ENCODE results near the gene RNF207. TPM values are rescaled to one million over a fixed set of nuclear protein-coding genes. Genes with fewer than 3 reads are reported as not detected.

RNF207 gene
- total and polyA plus RNA-seq, 4 donors = 3.3 to 13.7 (median 5.8) TPM

DNA sequence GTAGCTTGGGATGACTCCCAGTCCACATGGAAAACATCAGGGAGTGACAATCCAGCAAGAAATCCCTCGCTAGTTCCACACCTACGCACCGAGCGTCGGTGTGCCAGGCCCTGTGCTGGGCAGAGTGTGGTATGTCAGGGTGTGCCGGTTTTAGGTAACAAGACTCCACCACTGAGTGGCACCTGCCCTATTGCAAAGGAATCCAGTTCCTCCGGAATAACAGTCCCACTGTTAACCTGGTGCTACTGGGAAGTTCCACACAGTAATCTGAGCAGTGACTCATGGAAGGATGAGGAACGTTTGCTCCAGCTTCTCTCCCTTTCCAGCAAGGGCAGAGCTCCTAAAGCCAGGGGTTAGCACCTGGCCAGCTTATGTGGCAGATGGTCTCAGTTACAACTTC lies 14.3 kb downstream of the RNF207 start:
- DNase-seq (ENCODE audit: low spot score) = no peak
- Histone ChIP-seq H3K27ac (ENCODE audit: low read depth in 1 of 2, low read length in 2 of 2) (no peak overlapping the region), H3K36me3 (ENCODE audit: control insufficient read depth in 4 of 4, insufficient read depth in 3 of 4, low read depth in 1 of 4, low read length in 3 of 4) (peaks cover 1 to 31% (median 16%) of the 10 kb centered on the region in 4 donors), H3K4me3 (ENCODE audit: low read depth in 1 of 3, low read length in 3 of 3) (no peak overlapping the region), H3K9ac (ENCODE audit: low read depth in 1 of 2, low read length in 2 of 2) (no peak overlapping the region), H3K27me3 (ENCODE audit: control insufficient read depth in 4 of 4, insufficient read depth in 4 of 4, low read length in 3 of 4) (no peaks in the 10 kb centered on the region), H3K4me1 (ENCODE audit: control insufficient read depth in 4 of 4, insufficient read depth in 4 of 4, low read length in 3 of 4) (no peaks in the 10 kb centered on the region), H3K9me3 (ENCODE audit: control insufficient read depth in 4 of 4, low read length in 3 of 4) (no peaks in the 10 kb centered on the region)
- TF ChIP-seq GABPA (IDR thresholded peaks at IDR 0.05 in 1 of 2, conservative IDR thresholded peaks at IDR 0.05 in 1 of 2) = no peak
- no peak for TF ChIP-seq NR2F2 (IDR thresholded peaks at IDR 0.05)
- TF ChIP-seq SP1 (IDR thresholded peaks at IDR 0.05) = no peak
- no peak for TF ChIP-seq JUND (IDR thresholded peaks at IDR 0.05)
- no peak for TF ChIP-seq ZBTB33 (IDR thresholded peaks at IDR 0.05)
- no peak for TF ChIP-seq EGR1 (IDR thresholded peaks at IDR 0.05; ENCODE audit: low read depth in 2 of 2)
- no peak for TF ChIP-seq YY1 (IDR thresholded peaks at IDR 0.05)
- TF ChIP-seq TAF1 (conservative IDR thresholded peaks at IDR 0.05) = no peak
- TF ChIP-seq, protein P1, sequence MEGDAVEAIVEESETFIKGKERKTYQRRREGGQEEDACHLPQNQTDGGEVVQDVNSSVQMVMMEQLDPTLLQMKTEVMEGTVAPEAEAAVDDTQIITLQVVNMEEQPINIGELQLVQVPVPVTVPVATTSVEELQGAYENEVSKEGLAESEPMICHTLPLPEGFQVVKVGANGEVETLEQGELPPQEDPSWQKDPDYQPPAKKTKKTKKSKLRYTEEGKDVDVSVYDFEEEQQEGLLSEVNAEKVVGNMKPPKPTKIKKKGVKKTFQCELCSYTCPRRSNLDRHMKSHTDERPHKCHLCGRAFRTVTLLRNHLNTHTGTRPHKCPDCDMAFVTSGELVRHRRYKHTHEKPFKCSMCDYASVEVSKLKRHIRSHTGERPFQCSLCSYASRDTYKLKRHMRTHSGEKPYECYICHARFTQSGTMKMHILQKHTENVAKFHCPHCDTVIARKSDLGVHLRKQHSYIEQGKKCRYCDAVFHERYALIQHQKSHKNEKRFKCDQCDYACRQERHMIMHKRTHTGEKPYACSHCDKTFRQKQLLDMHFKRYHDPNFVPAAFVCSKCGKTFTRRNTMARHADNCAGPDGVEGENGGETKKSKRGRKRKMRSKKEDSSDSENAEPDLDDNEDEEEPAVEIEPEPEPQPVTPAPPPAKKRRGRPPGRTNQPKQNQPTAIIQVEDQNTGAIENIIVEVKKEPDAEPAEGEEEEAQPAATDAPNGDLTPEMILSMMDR (IDR thresholded peaks at IDR 0.05; ENCODE audit: low read depth, low read length, missing input control) = no peak
- TF ChIP-seq RAD21 (IDR thresholded peaks at IDR 0.05) = no peak
- TF ChIP-seq RXRA (IDR thresholded peaks at IDR 0.05) = no peak
- TF ChIP-seq, protein P2, sequence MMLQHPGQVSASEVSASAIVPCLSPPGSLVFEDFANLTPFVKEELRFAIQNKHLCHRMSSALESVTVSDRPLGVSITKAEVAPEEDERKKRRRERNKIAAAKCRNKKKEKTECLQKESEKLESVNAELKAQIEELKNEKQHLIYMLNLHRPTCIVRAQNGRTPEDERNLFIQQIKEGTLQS (IDR thresholded peaks at IDR 0.05) = no peak
- TF ChIP-seq HNF4G (IDR thresholded peaks at IDR 0.05) = no peak
- no peak for TF ChIP-seq FOXA1 (IDR thresholded peaks at IDR 0.05)
- TF ChIP-seq, protein P3, sequence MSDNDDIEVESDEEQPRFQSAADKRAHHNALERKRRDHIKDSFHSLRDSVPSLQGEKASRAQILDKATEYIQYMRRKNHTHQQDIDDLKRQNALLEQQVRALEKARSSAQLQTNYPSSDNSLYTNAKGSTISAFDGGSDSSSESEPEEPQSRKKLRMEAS (IDR thresholded peaks at IDR 0.05) = no peak
- no peak for TF ChIP-seq REST (IDR thresholded peaks at IDR 0.05)
- TF ChIP-seq FOXA2 (IDR thresholded peaks at IDR 0.05) = no peak
- no peak for TF ChIP-seq HNF4A (conservative IDR thresholded peaks at IDR 0.05)
- WGBS = 92% methylated on average over 8 of the region's 8 CpGs
